ENCODE data around the gene DIS3. TPM values are rescaled to one million over a fixed set of nuclear protein-coding genes. Genes with fewer than 3 reads are reported as not detected.
A peak's percentile ranks its signal among the peaks of the same experiment; 100 is the strongest.
"Not testable (repeated sequence)": the region's sequence is repeated elsewhere in the genome, so short reads cannot be mapped to it uniquely, and the experiment has no call there.

DIS3 gene
- total RNA-seq, 4 donors from 2014 or later: 16.9 to 33.0 (median 22.1) TPM

GRCh38 chr13:72820156-72820897 is 38.6 kb upstream of the DIS3 start:
- Histone ChIP-seq H3K27me3 (no peaks in the 10 kb centered on the region), H3K27ac (replicated peaks in 1 of 4) (no peak overlapping the region), H3K9me3 (no peaks in the 10 kb centered on the region), H3K36me3 (peaks cover 0 to 24% (median 7%) of the 10 kb centered on the region in 4 donors), H3K4me1 (peaks cover 0 to 14% (median 10%) of the 10 kb centered on the region in 4 donors), H3K4me3 (no peak overlapping the region)
- 39% methylated on average over 8 of the region's 8 CpGs for WGBS
- DNase-seq (ENCODE audit: extremely low spot score): no peak
- TF ChIP-seq POLR2A (IDR thresholded peaks at IDR 0.05; ENCODE audit: low read depth) (no peak), CTCF (IDR thresholded peaks at IDR 0.05) (no peak), POLR2AphosphoS5 (IDR thresholded peaks at IDR 0.05) (no peak)
- intact Hi-C loops (cut with DNase I): no loop called here

DNA sequence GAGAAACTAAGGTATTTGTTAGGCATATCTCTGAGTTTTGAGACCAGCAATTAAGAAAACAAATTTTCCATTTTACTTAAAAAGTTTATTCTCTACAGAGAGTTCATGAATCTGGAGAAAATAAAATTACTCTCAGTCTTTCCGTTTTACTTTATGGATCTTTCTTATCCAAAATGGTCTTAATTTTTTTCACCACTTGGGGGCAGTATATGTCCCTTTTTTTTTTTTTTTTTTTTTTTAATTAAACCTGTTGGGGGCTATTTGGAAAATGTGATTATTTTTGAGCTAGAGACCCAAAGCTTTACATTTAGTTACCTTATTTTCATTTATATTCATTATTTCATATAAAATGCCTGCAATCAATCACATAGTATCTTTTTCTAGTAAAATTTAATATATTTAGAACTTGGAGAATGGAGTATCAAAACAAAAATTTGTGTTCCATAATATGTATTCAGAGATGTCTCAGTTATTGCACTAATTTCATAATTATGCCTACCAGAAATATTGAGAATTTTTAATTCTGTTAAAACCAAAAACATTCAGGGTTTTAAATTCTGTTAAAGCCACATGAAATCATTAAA is 27.3 kb upstream of the DIS3 start:
- Histone ChIP-seq H3K27ac (replicated peaks in 1 of 4) (no peak overlapping the region), H3K27me3 (no peaks in the 10 kb centered on the region), H3K4me1 (no peaks in the 10 kb centered on the region), H3K9me3 (no peaks in the 10 kb centered on the region), H3K4me3 (no peak overlapping the region), H3K36me3 (peaks cover 0 to 54% (median 13%) of the 10 kb centered on the region in 4 donors)
- no peak for TF ChIP-seq EP300 (IDR thresholded peaks at IDR 0.05)
- no peak for TF ChIP-seq POLR2A (IDR thresholded peaks at IDR 0.05; ENCODE audit: low read depth)
- no peak for TF ChIP-seq POLR2AphosphoS5 (IDR thresholded peaks at IDR 0.05)
- TF ChIP-seq CTCF (IDR thresholded peaks at IDR 0.05): peak; percentile 28 to 59 (median 50)
- no peak for DNase-seq (ENCODE audit: extremely low spot score)
- 16% methylated on average over 1 of the region's 1 CpG for WGBS
- intact Hi-C loops (cut with DNase I): loop anchor here (10.0 kb wide), 1 partner anchor 906 kb away; no protein-coding TSS in a partner anchor

DNA sequence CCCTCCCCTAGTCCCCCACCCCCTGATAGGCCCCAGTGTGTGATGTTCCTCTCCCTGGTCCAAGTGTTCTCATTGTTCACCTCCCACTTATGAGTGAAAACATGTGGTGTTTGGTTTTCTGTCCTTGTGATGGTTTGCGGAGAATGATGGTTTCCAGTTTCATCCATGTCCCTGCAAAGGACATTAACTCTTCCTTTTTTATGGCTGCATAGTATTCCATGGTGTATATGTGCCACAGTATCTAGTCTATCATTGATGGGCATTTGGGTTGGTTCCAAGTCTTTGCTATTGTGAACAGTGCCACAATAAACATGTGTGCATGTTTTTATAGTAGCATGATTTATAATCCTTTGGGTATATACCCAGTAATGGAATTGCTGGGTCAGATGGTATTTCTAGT is 24.8 kb upstream of the DIS3 start:
- not testable (repeated sequence) for H3K9me3 ChIP-seq; H3K27ac ChIP-seq (replicated peaks in 1 of 4); H3K27me3 ChIP-seq; H3K4me1 ChIP-seq; DNase-seq (ENCODE audit: extremely low spot score); H3K4me3 ChIP-seq
- intact Hi-C loops (cut with DNase I): loop anchor here (10.0 kb wide), 1 partner anchor 908 kb away; no protein-coding TSS in a partner anchor
- peaks cover 0 to 39% (median 9%) of the 10 kb centered on the region in 4 donors for H3K36me3 ChIP-seq
- 100% methylated on average over 1 of the region's 1 CpG for WGBS

- no peak for TF ChIP-seq POLR2A (IDR thresholded peaks at IDR 0.05; ENCODE audit: low read depth)
- TF ChIP-seq POLR2AphosphoS5 (IDR thresholded peaks at IDR 0.05): no peak
- no peak for TF ChIP-seq CTCF (IDR thresholded peaks at IDR 0.05)
- no peak for TF ChIP-seq EP300 (IDR thresholded peaks at IDR 0.05)
- 100% methylated on average over 1 of the region's 1 CpG for WGBS
- Histone ChIP-seq H3K9me3 (no peaks in the 10 kb centered on the region), H3K27me3 (no peaks in the 10 kb centered on the region), H3K4me1 (no peaks in the 10 kb centered on the region), H3K27ac (replicated peaks in 1 of 4) (no peak overlapping the region), H3K4me3 (no peak overlapping the region), H3K36me3 (peaks cover 0 to 34% (median 9%) of the 10 kb centered on the region in 4 donors)
- intact Hi-C loops (cut with DNase I): loop anchor here (10.0 kb wide), 1 partner anchor 909 kb away; no protein-coding TSS in a partner anchor
- DNase-seq (ENCODE audit: extremely low spot score): no peak
These were observed 24.1 kb upstream of the DIS3 start for GRCh38 chr13:72805676-72806346.

DNA sequence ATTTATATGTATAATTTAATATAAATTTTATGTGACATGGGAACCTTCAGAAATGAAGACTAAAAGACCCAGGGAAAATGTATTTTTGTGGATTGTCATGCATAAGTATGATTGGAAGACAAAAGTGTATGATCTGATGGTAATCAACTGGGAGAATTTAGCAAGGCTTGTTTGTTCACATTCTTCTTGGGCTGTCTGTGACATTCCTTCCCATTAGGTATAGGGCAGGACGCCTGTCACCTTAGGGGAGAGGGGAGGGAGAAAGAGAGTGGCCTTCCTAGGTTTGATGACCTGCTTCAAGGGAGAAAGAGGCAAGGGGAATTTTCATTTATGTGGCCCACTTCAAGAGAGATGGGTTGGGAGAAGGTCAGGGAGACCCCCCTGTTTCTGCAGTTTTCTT is 22.6 kb upstream of the DIS3 start:
- Histone ChIP-seq H3K36me3 (peaks cover 0 to 42% (median 18%) of the 10 kb centered on the region in 4 donors), H3K4me3 (no peak overlapping the region), H3K27me3 (no peaks in the 10 kb centered on the region), H3K27ac (replicated peaks in 1 of 4) (no peak overlapping the region), H3K4me1 (no peaks in the 10 kb centered on the region), H3K9me3 (no peaks in the 10 kb centered on the region)
- no peak for TF ChIP-seq POLR2AphosphoS5 (IDR thresholded peaks at IDR 0.05)
- no peak for TF ChIP-seq CTCF (IDR thresholded peaks at IDR 0.05)
- TF ChIP-seq EP300 (IDR thresholded peaks at IDR 0.05): no peak
- no peak for TF ChIP-seq POLR2A (IDR thresholded peaks at IDR 0.05; ENCODE audit: low read depth)
- intact Hi-C loops (cut with DNase I): loop anchor here (10.0 kb wide), 1 partner anchor 910 kb away; no protein-coding TSS in a partner anchor
- WGBS: 90% methylated on average over 1 of the region's 1 CpG
- no peak for DNase-seq (ENCODE audit: extremely low spot score)

Data from esophagus muscularis mucosa (tissue), 4 donors.